Stomach (tissue), 4 donors: ENCODE results near the gene NR2F1-AS1.

Source experiments
- EP300 ChIP-seq: sonication (generic); formaldehyde crosslinking; IDR thresholded peaks from one replicate; pipeline ENCODE4 v1.6.1; 2017; ENCODE audit warnings: antibody characterized with exemption
- TF ChIP-seq, protein P1 (sequence below), 7 experiments: fragments of 450-650 bp in 4 of 7; fragments of 200-600 bp in 3 of 7; sonication (generic) in 3 of 7; IDR thresholded peaks; one replicate each; pipeline ENCODE4 v1.5.1; 2016 to 2019; ENCODE audit warnings: antibody characterized with exemption in 7 of 7, control low read depth in 2 of 7, mild to moderate bottlenecking in 1 of 7

DNA sequence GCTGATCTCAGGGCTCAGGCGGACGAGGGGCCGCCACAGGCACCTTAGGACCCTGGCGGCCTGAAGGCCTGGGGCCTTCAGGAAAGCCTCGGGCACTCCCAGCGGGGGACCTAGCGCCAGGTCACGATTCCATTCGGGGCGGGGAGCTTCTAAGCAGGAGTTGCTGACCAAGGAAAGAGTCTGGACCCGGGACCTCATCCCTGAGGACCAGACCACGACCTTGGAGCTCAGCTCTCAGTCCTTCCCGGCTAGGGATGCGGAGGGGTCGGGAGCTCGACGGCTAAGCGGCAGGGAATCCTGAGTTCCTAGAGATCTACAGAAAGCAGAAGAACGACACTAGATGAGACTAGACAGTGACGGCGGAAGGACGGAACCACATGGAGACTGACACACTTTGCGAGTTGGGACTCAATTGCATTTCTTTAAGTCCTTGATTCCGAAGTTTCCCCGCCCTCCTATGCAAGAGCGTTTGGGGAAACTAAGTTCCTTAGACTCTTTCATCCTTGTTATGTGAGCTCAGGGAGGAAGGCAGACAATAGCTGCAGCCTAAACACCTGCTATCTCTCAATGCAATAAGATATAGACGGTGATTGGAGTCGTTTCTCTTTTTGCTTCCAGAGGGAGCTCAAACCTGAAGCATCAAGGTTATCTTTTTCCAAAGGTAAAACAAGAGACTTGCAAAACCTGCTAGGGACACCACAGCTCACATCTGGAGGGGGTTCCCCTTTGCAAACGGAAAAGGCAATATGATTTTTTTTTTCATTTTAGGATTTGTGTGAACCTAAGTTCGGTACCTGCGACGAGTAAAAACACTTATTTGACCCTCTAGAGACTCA, 9.7 kb downstream of the NR2F1-AS1 start:
- TF ChIP-seq, protein P1, sequence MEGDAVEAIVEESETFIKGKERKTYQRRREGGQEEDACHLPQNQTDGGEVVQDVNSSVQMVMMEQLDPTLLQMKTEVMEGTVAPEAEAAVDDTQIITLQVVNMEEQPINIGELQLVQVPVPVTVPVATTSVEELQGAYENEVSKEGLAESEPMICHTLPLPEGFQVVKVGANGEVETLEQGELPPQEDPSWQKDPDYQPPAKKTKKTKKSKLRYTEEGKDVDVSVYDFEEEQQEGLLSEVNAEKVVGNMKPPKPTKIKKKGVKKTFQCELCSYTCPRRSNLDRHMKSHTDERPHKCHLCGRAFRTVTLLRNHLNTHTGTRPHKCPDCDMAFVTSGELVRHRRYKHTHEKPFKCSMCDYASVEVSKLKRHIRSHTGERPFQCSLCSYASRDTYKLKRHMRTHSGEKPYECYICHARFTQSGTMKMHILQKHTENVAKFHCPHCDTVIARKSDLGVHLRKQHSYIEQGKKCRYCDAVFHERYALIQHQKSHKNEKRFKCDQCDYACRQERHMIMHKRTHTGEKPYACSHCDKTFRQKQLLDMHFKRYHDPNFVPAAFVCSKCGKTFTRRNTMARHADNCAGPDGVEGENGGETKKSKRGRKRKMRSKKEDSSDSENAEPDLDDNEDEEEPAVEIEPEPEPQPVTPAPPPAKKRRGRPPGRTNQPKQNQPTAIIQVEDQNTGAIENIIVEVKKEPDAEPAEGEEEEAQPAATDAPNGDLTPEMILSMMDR (IDR thresholded peaks at IDR 0.05): no peak
- TF ChIP-seq EP300: no peak
